Islet precursor cell (in vitro differentiated cells): ENCODE results near the gene ASAH2.
"Not testable (repeated sequence)": the region's sequence is repeated elsewhere in the genome, so short reads cannot be mapped to it uniquely, and the experiment has no call there.

Experiments used
- DNase-seq: peaks from one replicate; pipeline ENCODE4 v3.0.0-alpha.2; 2018

The ASAH2 gene

DNA sequence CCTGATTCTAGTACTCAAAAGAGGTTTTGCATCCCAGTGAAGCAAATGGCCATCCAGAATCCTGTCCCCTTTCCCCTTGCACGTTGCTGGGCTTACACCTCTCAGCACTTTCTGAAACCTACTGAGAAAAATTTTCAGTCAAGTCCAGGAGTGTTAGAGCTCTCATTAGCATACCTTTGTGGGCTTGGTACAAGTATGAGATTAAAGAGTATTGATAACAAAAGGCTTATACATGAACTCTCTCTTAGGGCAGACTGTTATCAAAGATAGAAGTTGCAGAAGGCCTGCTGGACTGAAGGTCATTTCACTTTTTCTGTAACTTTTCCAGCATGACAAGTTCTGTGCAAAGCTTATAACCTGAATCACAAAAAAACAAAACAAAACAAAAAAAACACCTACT, at the start of gene ASAH2:
TSS of gene ASAH2 (minus strand) at position 123 of the 400 bp plus-strand sequence. CDS start 2,906 bp downstream, outside the sequence.
- no peak for DNase-seq

DNA sequence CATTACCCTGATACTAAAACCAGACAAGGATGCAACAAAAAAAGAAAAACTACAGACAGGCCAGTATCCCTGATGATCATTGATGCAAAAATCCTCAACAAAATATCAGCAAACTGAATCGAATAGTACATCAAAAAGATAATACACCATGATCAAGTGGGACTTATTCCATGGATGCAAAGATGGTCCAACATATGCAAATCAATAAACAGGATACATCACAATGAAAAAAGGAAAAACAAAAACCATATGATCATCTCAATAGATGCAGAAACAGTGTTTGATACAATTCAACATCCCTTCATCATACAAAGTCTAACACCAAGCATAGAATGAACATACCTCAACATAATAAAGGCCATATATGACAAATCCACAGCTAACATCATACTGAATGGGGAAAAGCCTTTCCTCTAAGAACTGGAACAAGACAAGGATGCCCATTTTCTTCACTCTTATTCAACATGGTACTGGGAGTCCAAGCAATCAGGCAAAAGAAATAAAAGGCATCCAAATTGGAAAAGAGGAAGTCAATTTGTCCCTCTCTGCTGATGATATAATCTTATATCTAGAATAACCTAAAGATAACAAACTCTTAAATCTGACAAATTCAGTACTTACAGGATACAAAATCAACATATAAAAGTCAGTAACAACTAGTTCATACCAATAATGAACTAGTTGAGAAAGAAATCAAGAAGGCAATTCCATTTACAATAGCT, 48.8 kb upstream of the ASAH2 start:
- DNase-seq = no peak

DNA sequence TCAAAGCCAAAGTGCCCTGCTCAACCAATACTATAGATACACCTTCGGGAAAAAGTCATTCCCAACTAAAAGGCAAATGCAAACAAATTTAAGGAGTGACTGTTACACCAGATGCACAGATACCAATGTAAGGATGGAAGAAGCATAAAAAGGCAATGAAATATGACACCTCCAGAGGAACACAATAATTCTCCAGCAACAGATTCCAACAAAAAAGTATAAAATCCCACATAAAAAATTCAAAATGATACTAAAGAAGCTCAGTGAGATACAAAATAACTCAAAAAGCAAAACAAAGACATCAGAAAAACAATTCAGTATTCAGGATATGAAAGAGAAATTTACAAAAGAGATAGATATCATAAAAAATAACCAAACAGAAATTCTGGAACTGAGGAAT, 44.1 kb upstream of the ASAH2 start:
- DNase-seq = no peak

DNA sequence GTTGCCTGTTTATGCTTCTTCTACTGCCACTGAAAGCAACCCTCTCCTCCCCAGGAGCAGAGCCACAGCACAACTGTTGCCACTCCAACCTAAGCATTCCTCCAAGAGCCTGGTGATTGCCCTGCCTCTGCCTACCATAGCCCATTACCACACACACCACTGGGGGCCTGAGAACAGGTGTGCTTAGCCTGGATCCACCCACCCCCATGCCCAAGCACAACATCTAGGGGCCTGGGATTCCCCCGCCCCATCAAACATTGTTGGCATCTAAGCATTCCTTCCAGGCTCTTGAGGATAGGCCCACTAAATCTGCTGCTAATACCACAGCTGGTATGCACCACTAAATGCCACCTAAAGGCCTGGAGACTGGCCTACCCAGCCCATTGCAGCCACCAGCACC, 43.3 kb upstream of the ASAH2 start:
- no peak for DNase-seq

DNA sequence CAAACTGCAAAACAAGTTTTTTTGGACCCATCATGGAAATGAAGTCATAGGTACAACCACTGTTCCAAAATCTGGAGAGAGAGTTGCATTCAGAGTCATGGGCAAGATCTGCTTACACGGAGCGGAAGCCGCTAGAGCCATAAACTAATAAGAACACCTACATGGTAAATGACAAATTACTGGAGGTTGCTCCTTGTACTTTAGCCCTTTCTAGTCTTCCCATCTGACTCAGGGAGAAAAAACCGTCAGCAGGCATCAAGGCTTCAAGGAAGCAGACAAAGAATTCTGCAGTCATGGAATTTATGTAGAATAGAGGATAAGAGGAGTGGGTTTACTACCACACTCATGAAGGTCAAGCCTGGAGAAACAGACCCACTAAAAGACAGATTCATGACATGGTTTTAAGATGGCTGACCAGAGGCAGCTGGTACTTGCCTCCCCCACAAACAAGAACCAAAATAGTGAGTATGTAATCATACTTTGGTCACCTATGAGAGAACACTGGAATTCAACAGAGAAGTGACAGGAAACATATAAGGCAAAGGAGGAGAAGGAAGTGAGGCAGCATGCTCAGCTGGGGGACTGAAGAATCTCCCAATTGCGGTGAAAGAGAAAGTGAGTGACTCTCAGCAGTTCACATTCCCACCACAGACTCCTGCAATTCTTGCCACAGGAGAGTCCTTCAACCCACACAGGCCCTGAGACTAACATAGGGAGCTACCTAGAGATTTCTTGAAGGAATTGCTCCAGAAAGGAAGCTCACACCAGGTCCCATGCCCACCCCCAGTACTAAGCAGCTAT, 42.4 kb upstream of the ASAH2 start:
- DNase-seq = no peak

DNA sequence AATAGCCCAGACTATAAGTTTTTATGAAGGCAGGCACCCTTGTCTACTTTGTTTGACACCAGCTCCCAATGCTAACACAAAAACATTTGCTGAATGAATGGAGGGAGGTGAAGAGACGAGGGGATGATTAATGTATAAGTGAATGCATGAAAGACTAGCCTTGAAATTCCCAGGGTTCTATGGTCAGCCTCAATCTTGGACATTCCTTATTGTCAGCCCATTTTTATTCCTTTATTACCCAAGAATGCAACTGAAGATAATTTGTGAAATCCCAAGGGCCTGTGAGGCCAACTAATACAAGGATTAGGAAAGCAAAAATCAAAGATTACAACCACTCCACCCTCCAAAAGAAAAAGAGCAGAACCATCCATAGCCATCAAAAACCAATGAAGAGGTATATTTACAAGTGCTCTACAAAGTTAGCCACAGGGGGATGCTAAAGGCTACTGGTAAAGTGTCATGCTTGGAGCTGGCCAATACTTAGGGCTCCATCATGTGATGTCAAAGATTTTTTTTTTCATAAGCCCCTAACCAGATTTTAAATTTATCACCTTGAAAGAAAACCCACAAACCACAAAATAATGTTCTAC, 40.0 kb upstream of the ASAH2 start:
- DNase-seq = no peak

DNA sequence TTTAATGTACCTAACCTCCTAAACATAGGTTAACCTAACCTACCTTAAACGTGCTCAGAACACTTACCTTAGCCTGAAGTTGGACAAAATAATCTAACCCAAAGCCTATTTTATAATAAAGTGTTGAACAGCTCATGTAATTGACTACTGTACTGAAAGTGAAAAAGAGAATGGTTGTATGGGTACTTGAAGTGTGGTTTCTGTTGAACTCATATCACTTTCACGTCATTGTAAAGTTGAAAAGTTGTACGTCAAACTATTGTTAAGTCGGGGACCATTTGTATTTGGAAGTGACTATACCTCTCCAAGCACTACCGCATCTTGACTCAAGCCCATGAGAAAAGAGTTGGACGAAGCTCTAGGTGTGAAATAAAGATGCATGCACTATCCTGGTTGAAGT, 37.9 kb upstream of the ASAH2 start:
- DNase-seq = no peak

DNA sequence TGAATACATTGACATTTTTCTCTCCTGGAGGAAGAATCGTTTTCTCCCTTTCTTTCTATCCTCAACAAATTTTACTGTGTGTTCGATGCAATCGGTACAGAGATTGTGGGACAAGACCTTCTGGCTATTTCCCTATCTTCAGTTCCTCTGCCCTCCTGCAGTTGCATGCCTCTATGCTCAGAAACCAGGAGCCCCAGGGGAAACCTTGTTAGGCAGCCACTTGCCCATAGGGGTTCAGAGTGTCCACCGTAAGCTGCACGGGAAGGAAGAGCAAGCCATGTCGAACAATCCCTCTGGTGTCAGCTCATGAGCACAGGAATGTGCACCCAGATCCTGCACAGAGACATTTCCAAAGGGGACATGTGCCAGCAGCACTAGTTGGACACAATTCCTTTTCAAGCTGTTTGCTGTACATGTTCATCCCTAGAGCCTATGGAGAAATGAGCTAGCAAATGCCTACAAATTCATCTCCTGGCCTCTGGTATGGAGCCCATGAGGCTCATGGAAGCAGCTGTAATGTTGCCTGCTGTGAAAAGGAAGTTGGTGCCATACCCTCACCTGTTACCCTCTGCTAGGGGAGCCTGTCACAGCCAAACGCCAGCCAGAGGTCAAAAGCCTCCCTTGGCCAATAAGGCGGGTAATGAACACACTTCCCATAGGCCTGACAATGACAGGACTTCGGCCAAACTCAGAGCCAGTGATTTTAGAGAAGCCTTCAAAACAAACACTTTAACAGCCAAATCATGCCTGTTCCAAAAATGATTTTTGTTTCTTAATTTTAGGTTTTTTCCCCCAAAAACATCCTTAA, 35.9 kb upstream of the ASAH2 start:
- DNase-seq = no peak

DNA sequence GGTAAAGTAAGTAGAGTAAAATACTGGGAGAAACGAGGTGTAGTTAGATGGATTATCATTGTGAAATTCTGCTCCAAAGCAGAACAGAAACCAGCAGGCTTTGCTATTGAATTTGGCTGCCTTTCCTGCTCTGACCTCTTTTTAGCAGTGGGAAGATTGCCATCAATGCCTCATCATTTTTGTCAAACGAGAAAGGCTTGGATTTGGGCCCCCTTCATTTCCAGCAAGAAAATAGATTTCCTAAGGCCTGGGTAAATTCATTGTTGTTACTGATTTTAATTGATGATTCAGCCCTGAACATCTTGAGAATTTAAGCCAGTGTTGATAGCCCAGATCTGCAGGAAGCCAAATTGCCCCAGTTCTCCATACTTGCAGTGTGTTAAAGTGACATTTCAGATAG, 35.2 kb upstream of the ASAH2 start:
- no peak for DNase-seq

DNA sequence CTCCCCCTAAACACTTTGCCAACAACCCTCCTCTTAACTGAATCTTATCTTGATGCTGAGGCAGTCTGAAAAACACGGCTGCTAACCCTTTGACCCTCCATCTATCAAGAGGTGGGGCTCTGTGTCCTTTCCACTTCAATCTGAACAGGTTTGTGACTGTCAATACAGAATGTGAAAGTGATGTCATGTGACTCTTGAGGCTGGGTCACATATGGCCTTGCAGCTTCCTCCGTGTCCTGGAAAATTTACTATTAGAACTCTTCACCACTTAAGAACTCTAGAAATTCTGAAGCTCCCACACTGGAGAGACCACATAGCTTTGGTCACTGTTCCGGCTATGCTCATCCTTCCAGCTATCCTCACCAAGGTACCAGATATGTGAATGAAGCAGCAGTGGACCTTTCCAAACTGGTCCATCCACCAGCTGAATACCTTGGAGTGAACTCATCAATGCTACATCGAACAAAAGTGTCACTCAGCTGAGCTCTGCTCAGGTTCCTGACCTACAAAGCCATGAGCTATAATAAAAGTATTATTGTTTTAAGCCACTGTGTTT, 30.7 kb upstream of the ASAH2 start:
- no peak for DNase-seq

DNA sequence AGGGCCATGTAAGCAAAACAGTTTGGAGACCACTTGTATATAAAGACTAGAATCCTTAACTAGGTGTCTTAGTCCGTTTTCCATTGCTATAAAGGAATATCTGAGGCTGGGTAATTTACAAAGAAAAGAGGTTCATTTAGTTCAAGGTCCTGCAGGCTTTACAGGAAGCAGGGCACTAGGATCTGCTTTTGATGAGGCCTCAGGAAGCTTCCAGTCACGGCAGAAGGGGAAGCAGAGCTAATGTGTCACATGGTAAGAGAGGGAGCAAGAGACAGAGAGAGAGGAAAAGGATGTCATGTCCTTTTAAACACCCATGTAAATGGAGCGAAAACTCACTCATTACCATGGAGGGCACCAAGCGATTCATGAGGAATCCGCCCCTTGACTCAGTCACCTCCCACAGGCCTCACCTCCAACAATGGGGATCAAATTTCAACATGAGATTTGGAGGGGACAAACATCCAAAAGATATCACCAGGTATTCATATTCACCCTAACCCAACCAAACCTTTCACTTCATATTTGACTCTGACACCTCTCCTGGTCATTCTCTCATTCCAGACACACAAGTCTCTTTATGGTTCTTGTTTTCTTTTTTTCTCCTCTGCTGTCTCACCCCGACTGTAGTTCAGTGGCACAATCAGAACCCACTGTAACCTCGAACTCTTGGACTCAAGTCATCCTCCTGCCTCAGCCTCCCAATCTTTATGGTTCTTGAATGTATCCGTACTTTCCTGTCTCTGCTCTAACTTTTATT, 30.1 kb upstream of the ASAH2 start:
- no peak for DNase-seq

DNA sequence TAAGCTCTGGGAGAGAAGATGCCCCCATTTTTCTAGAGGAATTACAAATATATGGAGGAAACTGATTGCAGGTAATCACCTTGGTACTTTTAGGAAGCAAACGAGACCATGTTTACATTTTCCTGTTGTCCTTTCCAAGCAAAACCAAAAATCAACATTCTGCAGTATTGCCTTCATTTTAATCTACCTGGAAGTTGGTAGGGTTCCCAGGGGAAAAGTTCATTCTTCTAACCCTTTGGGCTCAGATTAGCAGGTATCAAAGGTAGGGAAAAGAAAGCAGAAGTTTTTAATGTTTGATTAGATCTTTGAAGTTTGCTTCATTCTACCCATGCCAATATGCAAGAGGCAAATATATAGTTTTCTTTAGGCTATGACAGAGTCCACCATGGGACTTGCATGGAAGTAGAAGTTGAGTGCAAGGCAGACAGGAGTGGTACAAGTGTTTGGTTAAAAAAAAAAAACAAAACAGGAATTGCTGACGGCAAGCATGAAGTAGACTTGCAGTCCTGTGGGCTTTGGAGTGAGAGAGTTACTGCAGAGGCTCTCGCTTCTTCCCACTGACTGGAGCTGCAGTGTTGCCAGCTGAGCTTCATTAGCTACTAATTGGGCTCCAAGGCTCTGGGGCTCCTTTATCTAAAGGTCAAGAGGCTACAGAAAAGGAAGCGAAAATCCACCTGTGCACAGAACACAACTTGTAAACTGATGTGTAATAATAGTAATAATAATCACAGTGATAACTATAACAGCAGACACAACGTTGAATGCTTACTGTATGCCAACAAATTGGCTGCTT, 28.9 kb upstream of the ASAH2 start:
- no peak for DNase-seq

DNA sequence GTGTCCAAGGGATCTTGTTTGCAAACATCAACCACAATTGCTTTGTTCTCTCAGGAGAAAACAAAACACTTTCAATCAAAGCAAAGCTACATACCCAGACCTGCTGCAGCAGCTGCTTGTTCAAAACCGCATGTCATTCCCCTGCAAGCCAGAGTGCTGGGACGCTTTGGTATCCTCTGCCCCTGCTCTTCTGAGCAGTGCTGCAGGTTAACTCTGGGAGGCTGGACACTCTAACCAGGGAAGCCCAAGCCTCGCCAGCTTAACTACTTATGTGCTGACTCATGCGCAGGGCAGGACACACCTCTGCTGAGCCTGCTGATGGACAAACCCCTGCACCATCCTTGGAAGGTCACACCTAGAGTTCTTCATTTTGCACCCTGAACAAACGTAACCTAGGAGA, 28.2 kb upstream of the ASAH2 start:
- DNase-seq = peak; percentile 90

DNA sequence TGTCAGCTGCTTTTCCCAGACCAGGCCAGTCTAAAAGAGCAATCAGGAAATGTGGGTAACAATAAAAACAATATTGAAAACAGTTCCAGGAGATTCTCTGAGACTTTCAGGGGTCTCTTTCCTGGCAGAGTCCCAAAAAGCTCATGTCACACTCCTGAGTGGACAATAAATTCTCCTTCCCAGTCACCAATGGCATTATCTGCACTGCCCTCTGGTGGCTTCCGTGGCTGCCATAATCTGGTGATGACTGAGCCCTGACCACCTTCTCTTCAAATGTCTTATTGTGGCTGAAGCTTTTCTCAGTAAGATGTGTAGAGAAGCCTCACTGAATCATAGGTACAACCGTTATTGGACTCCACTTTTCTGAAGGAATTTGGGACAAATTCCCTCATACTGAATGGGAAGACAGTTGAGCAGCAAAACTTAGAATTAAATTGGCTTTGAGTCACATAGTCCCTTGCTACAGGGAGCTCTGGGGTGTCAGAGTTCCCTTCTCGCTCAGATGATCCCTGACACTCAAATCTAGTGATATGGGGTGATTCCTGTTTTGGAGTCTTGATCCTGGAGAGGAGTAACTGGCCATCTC, 24.4 kb upstream of the ASAH2 start:
- DNase-seq = peak; percentile 67

DNA sequence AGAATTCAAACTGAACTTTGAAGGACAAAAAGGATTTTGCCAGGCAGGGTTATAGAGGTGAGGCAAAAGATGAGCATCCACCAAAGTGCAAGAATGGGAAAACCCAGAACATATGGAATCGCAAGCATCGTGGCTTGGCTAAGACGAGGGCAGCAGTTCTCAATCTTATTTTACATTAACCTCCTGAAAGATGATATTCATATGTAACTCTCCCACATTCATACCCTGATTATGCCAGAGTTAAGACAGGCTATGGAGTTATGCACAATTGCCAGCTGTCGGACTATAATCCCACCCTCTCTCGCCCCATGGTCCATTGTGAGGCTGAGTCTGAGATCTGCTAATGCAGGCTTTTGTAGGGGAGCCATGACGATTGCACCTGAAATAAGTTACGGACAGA, 21.2 kb upstream of the ASAH2 start:
- no peak for DNase-seq

DNA sequence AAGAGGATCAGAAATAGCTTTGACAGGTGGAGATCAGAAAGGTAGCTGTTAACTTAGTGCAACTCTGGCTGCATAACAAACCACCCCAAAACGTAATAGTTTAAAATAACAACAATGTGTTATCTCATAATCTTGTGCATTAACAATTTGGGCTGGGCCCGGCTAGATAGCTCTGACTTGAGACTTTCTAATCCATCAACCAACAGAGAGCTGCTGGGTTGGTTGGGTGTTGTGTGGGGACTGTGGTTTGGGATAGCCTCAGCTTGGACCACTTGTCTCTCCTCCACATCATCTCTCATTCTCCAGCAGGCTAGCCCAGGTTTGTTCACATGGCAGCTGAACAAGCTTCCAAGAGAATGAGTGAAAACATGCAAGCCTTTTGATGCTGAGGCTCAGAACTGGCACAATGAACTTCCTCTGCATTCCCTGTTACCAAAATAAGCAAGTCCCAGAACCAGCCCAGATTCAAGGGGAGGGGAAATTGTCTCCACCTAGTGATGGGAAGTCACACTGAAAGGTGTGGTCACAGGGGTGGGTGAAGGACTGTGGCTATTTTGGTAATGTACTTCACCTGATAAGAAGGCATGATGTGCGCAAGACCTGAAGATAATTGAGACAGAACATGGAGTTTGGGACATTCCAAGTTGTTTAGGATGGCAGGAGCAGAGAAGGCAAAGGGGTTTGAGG, 20.4 kb upstream of the ASAH2 start:
- DNase-seq = no peak

DNA sequence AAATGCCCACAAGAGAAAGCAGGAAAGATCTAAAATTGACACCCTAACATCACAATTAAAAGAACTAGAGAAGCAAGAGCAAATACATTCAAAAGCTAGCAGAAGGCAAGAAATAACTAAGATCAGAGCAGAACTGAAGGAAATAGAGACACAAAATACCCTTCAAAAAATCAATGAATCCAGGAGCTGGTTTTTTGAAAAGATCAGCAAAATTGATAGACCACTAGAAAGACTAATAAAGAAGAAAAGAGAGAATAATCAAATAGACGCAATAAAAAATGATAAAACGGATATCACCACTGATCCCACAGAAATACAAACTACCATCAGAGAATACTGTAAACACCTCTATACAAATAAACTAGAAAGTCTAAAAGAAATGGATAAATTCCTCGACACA, 16.6 kb upstream of the ASAH2 start:
- not testable (repeated sequence) for DNase-seq

DNA sequence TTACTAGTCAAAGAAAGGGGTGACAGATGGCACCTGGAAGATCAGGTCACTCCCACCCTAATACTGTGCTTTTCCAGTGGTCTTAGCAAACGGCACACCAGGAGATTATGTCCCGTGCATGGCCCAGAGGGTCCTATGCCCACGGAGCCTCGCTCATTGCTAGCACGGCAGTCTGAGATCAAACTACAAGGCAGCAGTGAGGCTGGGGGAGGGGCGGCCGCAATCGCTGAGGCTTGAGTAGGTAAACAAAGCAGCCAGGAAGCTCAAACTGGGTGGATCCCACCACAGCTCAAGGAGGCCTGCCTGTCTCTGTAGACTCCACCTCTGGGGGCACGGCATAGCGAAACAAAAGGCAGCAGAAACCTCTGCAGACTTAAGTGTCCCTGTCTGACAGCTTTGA, 11.3 kb upstream of the ASAH2 start:
- not testable (repeated sequence) for DNase-seq

DNA sequence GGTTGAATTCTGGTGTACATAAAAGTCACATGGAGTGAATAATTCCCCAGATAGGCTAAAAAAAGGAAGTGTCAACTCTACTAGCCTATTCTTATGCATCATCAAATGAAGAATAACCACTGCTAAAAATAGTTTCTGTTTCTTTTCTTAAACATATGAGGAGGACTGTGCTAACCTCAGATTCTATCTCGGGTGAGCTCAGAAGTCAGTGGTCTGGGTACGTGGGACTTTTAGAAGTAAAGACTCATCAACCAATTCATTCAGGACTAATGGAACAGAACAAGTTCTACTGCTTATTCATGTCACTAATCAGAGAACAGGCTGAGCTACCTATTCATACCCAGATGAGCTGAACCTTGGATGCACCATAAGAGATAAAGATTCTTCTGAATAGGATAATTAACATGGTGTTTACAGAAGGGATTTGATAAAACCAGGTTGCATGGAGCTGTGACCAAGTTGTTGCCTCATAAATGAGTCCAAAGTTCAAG, 9.5 kb upstream of the ASAH2 start:
- DNase-seq = no peak

DNA sequence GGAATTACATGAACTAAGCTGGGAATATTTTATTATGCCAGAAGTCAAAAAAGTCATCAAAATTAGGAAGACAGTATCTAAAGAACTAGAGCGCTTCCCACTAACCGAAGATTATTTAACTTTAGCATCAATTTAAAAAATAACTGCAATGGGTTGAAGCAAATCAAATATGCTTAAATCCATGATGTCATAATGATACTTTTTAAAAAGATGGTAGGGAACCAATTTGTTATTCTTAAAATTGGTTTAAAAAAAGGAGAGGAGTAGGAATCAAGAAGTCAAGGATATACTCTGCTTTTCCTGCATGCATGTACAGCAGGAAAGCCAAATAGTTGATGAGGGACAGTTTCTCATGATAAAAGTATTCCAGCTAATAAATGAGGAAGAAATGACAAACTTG, 3.2 kb upstream of the ASAH2 start:
- DNase-seq = no peak
